Posterior vena cava (tissue), 2 donors: Measurements from ENCODE around the gene ABCA3. TPM values are rescaled to one million over a fixed set of nuclear protein-coding genes. Genes with fewer than 3 reads are reported as not detected.

Experiments used
- DNase-seq: peaks from one replicate; pipeline ENCODE4 v3.0.0-alpha.2; 2020; ENCODE audit warnings: low spot score
- intact Hi-C, 2 donors: fragments of 100-400 bp; cut with DNase I; formaldehyde crosslinking; loops; one replicate each; pipeline versions ENCODE4 v1.14.1 to v1.14.2; 2022 to 2023
- total RNA-seq, 2 donors: library from RNA; stranded (reverse); fragmentation: NEBNext Ultra II Directional; extraction: Animal tissue kit (Norgen Biotek cat#: 25700); gene quantifications; one replicate each; pipeline ENCODE4 v1.2.1, GENCODE V29; 2021
- donor health status: DM: yes; HTN: yes; CAD: no.
- donor health status: DM: yes; HTN: yes; CAD: no.

ABCA3 gene
- total RNA-seq, 2 donors from 2014 or later = 9.6 to 16.6 TPM

DNA sequence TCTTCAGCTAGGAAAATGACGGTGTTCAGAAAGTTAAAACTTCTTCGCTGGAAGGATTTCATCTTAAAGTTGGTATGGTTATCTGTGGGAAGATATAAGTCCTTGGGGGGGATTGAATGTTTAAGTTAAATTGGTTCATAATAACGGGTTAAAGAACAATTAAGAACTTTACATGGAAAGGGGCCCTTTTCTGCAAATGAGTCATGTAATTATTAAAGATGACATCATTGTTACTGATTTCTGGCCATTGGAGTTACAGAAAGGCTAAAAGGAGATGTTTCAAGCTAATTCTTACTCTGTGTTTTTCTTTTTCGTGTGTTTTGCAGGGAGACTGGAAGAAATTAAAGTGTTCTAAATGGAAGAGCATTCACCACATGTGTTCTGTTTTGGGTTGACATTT, 20.6 kb upstream of the ABCA3 start:
- intact Hi-C loops = loop anchor here in 1 of 2 donors (10.0 kb wide), 1 partner anchor 54 kb away; no protein-coding TSS in a partner anchor
- DNase-seq = no peak

DNA sequence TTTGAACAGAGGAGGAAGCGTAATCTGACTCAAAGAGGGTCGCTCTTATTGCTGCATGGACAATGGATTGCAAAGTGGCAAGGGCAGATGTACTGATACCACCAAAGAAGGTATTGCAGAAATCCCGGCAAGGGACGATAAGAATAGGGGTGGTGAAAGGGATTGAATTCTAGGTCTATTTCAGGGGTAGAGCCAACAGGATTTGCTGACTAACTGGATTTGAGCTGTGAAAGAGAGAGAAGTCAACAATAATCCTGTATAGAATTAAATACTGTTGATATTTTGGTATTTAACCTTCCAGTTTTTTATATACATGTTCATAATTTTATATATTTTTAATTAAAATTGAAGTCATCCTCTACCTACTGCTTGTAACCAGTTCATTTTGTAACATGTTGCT, 19.4 kb upstream of the ABCA3 start:
- intact Hi-C loops = loop anchor here in 1 of 2 donors (10.0 kb wide), 1 partner anchor 55 kb away; no protein-coding TSS in a partner anchor
- DNase-seq = no peak

DNA sequence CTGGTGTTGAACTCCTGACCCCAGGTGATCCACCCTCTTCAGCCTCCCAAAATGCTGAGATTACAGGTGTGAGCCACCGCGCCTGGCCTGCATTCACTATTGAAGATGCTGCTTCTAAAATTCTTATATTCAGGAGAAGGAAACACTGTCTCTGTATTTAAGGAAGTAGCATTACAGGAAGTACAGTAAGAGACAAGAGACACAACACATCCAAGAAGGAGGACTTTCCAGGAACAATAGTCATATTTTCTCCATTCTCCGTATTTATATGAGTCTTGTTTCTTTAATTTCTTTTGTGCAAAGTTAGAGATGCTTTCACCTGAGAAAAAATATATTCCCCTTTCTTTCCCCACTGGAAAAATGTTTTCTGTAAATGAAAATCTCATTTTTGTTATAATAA, 18.3 kb upstream of the ABCA3 start:
- DNase-seq = no peak
- intact Hi-C loops = no loop called here

DNA sequence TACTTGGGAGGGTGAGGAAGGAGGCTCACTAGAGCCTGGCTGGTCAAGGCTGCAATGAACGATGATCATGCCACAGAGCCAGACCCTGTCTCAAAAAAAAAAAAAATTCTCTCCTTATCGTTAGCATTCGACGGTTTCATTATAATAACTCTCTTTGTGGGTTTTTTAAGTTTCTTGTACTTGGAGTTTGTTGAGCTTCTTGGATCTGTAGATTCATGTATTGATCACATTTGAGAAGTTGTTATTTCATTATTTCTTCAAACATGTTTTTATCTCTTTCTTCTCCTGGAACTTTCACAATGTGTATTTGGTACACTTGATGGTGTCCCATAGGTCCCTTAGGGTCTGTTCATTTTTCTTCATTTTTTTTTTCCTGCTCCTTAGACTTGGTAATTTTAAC, 16.8 kb upstream of the ABCA3 start:
- intact Hi-C loops = no loop called here
- DNase-seq = no peak

DNA sequence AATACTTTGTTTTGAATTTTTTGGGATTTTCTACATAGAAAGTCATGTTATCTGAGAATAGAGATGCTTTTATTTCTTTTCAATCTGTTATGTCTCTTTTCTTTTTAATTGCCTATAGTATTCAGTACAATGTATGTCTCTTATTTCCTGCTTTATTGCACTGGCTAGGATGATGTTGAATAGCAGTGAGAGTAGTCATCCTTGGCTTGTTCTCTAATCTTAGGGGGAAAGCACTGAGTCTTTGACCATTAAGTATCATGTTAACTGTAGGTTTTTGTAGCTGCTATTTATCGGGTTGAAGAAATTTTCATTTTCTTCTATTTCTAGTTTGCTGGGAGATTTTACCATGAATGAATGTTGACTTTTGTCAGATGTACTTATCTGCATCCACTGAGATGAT, 10.0 kb upstream of the ABCA3 start:
- no peak for DNase-seq
- intact Hi-C loops = no loop called here

DNA sequence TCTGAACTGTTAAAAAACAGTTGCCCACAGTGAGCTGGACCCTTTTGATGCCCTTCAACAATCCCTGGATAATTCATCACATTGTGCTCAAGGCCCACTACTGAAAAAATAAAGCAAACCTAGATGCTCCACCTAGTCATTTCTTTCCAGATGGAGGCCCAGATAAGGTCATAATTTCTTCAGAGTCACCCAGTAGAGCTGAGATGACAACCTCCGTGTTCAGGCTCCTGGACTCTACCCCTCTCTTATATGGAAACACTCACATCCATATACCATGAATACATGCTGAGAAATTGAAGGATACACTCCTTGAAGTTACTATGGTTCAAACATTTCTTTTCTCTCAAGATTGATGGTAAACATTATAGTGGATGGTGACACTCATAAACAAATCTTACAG, 2.7 kb upstream of the ABCA3 start:
- intact Hi-C loops = loop anchor here (5.0 kb wide), 1 partner anchor 159 kb away; no protein-coding TSS in a partner anchor
- DNase-seq = no peak

DNA sequence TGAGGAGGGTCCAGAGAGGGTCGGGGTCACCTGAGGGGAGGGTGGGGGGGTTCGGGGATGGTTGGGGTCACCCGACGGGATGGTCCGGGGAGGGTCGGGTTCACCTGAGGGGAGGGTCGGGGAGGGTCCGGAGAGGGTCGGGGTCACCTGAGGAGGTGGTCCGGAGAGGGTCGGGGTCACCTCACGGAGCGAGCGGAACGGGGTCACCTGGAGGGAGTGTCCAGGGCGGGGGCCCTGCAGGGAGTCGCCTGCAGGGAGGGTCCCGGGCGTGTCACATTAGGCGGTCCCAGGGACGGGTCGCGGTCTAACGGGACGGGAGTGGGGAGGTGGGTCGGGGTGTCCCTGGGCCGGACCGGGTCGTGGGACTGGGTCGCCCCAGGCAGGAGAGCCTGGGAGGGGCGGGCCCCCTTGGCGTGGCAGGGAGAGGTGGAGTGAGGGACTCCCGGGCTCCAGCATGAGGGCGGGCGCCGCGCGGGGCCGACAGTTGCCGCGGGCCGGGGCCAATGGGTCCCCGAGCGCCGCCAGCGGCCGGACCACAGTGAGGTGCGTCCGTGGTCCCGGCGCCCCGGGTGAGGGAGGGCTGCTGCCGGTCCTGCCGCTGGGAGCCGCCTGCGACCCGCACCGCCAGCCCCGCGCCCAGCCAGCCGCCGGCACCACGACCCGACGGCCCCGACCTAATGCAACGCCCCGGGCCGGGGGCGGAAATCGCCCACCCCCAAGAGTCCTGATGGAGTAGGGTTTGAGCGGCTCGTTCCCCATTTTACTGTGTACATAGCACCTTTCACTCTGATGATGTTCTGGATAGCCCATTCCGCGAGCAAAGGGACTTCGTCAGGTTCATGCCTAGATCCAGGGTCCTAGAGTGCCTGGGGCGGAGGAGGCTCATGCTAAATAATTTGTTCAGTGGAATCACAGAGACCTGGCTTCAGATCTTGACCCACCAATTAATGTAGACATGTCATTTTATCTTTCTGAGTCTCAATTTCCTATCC, 1.2 kb upstream of the ABCA3 start:
- intact Hi-C loops = loop anchor here (5.0 kb wide), 1 partner anchor 161 kb away; no protein-coding TSS in a partner anchor
- no peak for DNase-seq

DNA sequence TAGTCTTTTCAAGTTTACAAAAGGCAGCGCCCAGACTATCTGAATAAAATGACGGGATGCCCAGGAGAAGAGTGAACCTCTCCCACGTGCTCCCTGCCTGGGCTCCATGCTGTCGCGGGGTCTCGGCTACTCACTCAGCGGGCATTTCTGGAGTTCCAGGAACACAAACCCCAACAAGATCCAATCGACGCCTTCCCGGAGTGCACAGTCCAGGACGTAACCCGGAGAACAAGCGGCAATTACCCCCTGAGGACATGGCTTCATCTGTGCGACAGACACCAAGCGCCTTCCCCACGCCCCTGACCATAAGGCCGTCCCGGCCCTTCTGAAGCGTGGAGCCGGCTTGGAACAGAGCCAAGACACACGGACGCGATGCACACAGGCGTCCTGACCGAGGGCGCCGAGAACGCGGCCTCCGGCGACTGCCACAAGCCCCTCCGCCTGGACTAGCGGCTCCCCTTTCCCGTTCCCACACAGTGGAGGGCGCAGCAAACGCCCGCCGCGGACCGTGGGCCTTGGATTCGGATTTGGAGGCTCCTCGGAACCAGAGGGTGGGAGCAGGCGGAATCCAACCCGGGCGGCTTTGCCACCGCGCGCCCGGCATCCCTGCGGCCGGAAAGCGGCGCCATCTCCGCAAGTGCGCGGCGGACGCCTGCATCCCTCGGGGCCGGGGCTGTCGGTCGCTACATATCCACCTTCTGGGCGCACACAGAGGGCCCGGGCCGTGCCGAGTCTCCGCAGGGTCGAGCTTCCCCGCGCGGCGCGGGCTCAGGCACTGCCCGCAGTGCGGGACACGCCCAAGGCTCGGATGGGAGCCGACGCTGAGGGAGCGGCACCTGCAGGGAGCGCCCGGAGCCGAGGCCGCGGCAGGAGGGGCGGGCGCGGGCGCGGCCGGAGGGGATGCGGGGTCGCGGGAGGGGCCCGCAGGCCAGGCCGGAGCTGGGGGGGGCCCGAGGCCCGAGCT, 725 bp downstream of the ABCA3 start:
- peak; percentile 88 for DNase-seq
- intact Hi-C loops = loop anchor here (5.0 kb wide), 1 partner anchor 162 kb away; no protein-coding TSS in a partner anchor

DNA sequence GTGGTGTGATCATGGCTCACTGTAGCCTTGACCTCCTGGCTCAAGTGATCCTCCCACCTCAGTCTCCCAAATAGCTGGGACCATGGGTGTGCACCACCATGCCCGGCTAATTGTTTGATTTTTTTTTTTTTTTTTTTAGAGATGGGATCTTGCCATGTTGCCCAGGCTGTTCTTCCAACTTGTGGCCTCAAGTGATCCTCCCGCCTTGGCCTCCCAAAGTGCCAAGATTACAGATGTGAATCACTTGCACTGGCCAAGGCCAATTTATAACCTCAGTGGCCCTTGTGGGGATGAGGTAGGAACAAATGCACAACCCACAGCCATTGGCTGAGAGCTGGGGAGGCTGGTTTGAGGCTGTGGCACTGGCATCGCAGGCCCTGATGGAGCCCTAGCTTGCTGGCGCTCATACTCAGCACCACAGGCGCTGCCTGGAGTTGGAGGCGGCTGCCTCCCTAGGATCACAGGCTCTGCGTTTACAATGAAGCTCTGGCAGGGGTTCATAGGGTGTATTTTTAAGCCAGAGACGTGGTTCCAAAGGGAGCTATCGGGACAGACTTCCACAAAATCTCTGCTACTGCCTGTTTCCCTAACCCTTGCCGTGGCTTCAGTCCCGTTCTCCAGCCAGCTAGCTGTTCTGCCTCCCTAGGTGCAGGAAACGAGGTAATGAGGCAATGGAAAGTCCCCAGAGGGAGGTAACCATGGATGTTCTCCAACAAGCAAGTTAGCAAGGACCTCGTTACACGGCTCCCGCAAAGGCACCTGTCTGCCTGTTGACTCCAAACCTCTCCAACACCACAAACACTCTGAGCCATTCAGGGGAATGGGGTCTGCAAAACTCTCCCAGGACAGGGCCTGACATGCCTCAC, 2.9 kb downstream of the ABCA3 start:
- DNase-seq = no peak
- intact Hi-C loops = no loop called here

DNA sequence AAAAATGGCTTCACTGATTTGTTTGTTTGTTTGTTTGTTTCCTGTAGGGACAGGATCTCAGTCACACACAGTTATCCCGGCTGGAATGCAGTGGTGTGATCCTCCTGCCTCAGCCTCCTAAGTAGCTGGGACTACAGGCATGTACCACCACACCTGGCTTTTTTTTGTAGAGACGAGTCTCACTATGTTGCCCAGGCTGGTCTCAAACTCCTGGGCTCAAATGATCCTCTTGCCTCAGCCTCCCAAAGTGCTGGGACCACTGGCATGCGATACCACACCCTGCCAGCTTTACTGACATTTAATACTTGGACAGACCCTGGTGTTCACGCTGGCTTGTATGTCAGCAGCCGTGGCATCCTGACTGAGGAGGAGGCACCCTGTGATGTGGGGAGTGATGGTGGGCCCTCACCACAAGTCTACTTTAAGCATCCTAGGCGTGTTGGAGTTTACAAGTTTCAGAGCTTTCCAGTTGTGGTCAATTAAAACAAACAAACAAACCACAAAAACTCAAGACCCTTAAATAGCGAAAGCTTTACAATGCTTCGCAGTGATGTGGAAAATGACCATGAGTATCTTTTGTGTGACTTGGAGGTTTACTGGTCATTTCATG, 5.1 kb downstream of the ABCA3 start:
- intact Hi-C loops = no loop called here
- DNase-seq = no peak

DNA sequence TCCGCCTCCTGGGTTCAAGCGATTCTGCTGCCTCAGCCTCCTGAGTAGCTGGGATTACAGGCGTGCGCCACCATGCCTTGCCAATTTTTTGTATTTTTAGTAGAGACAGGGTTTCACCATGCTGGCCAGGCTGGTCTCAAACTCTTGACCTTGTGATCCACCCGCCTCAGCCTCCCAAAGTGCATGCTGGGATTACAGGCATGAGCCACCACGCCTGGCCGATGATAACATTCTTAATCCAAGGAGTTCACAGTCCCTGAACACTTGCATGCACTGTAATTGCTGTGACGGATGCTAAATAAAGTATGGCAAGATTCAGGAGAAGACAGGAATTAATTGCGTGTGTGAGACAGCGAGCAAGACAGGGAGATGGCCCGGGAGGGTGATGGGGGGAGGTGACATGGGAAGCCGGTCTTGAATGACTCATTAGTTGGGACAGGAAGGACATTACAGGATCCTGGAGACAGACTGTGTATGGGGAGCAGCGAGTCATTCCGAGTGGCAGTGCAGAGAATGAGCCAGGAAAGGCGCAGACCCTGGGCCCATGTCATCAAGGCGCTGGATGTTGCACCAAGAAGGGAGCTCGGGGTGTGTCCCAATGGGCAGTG, 6.7 kb downstream of the ABCA3 start:
- no peak for DNase-seq
- intact Hi-C loops = loop anchor here in 1 of 2 donors (5.0 kb wide), 1 partner anchor 1572 kb away; the partner anchor contains the start of gene MSLN

DNA sequence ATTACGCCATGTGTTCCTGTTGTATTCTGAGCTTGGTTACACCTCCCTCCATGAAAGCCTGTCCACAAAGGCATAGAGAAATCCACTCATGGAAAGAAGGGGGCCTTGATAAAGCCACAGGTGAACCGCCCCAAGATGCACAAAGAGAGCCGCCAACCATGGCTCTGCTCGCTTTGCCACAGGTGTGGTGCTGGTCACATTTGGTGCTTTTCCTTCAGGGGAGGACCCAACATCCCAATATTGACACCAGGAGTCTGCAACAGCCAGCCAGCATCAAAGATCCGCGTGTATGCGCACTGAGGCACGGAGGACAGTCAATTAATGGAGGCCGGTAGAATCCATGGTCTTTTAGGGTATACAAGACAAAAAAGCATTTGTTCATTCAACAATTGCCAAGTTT, 7.3 kb downstream of the ABCA3 start:
- no peak for DNase-seq
- intact Hi-C loops = loop anchor here in 1 of 2 donors (5.0 kb wide), 1 partner anchor 1571 kb away; the partner anchor contains the start of gene MSLN

DNA sequence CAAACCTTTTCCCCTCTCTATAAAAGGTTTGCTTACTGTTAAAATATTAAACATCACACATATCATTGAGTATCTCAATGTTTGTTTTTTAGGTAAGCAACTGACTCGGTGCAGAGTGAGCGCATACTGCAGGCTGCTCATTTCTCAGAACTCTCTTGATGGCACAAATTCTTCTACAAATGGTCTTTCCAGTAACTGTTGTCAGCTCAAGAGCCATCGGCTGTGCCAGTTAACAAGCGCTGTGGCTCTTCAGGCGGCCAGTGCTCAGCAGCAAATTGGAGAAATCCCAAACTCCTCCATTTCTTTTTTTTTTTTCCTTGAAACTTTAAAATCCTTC, 8.6 kb downstream of the ABCA3 start:
- no peak for DNase-seq
- intact Hi-C loops = loop anchor here in 1 of 2 donors (5.0 kb wide), 1 partner anchor 1570 kb away; the partner anchor contains the start of gene MSLN

DNA sequence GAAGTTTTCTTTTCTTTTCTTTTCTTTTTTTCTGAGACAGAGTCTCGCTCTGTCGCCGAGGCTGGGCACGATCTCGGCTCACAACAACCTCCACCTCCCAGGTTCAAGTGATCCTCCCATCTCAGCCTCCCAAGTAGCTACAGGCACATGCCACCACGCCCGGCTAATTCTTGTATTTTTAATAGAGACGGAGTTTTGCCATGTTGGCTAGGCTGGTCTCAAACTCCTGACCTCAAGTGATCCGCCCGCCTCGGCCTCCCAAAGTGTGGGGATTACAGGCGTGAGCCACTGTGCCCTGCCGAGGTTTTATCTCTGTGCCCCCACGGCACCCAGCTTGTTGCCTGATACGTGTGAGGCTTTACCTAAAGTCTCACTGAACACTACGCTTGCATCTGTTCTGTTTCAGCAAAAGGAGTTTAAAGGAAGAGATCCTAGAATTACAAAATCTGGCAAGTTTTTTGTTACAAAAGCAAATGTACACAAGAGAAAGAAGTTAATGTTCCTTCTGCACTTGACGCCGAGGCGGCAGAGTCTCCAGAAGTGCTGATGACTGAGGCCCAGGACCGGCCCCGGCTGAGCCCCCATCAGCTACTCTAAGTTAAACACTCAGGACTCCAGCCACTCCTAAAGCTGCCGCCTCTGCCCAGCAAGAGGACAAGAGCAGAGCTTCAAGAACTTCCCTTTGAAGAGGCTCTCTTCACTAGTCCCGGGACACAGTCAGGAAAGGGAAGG, 9.2 kb downstream of the ABCA3 start:
- intact Hi-C loops = loop anchor here in 1 of 2 donors (5.0 kb wide), 1 partner anchor 1569 kb away; the partner anchor contains the start of gene MSLN

DNA sequence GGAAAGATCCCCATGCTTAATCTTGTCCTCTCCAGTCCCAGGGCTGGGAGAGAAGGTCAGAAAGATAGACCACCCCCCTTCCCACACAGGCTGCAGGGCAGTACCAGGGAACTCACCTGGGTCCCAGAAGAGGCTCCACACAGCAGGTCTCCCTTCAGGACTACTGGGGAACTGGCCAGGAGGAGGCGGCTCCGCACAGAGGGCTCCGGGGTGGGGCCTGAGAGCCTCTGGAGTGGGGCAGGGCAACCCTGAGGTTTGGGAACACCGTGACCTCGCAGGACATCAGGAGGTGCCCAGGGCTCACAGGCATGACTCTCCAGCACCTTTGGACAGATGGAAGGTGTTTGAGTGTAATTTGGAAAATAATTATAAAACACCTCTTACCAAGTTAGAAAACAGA, 11.0 kb downstream of the ABCA3 start:
- intact Hi-C loops = no loop called here
- no peak for DNase-seq

More for the DNA sequence above, 9.2 kb downstream of the ABCA3 start:
- no peak for DNase-seq

DNA sequence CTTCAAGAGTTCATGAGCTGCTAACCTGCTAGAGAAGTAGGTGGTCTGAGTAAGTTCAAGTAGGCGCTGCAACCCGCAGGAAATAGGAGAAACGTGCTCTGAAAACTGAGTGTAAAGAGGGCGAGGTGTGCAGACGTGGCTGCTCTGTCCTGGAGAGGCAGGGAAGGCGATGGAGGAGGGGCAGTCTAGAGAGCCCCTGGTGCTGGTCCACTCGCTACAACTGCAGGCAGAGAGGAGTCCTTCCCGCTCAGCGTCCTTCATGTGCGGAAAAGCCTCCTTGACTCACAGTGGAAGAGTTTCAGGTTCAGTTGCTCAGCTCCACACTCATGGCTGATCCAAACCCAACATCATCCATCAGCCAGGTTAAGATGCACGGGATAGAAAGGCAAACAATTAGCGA, 12.1 kb downstream of the ABCA3 start:
- DNase-seq = no peak

DNA sequence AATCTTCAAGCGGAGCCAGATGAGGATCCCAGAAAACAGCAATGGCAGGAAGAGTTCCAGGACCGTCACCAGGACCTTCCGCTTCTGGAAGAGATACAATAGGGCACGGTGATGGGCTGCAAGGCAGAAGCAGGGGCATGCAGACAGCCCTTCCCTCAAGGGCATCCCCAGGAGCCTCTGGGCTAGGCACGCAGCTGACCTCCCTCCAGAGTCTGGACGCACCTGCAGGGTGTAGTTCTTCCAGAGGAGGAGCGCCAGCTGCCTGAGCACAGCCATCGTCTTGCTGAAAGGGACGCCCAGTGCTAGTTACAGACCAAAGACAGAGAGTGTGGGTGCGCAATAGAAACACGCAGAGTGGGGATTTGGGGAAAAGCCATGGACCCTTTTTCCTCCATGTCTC, 14.3 kb downstream of the ABCA3 start:
- no peak for DNase-seq

More for the DNA sequence above, 12.1 kb downstream of the ABCA3 start:
- intact Hi-C loops = no loop called here

More for the DNA sequence above, 14.3 kb downstream of the ABCA3 start:
- intact Hi-C loops = no loop called here
